Neural cell (in vitro differentiated cells): ENCODE data around the gene QKI. TPM values are rescaled to one million over a fixed set of nuclear protein-coding genes. Genes with fewer than 3 reads are reported as not detected.

ENCODE experiments used
- H2AFZ ChIP-seq: fragments of 200-600, 300-800 bp; sonication (generic), shearing (Covaris generic); 2 replicates; pipeline ENCODE4 v1.6.0; 2014; ENCODE audit warnings: low read depth, mild to moderate bottlenecking, antibody characterized with exemption, low read length, moderate library complexity
- H3F3A ChIP-seq: fragments of 200-600 bp; shearing (Covaris generic); 2 replicates; pipeline ENCODE4 v1.6.1; 2016; ENCODE audit warnings: mild to moderate bottlenecking, moderate library complexity, mixed read lengths, antibody characterized with exemption, low read length; ENCODE audit not compliant: insufficient read depth, poor library complexity, severe bottlenecking
- H3K27ac ChIP-seq: fragments of 200-600, 300-800 bp; sonication (generic), shearing (Covaris generic); 2 replicates; pipeline ENCODE4 v1.5.1; 2014; ENCODE audit warnings: mild to moderate bottlenecking, low read length, moderate library complexity
- H3K27me3 ChIP-seq: fragments of 300-800, 200-600 bp; sonication (generic), shearing (Covaris generic); 2 replicates; pipeline ENCODE4 v1.6.0; 2014; ENCODE audit warnings: mild to moderate bottlenecking, low read depth, low read length, moderate library complexity; ENCODE audit not compliant: insufficient read depth
- H3K36me3 ChIP-seq: fragments of 300-800, 200-600 bp; sonication (generic), shearing (Covaris generic); 2 replicates; pipeline ENCODE4 v1.5.1; 2014; ENCODE audit warnings: mild to moderate bottlenecking, antibody characterized with exemption, low read length, moderate library complexity; ENCODE audit not compliant: insufficient read depth
- H3K4me2 ChIP-seq: fragments of 300-800, 200-600 bp; sonication (generic), shearing (Covaris generic); 2 replicates; pipeline ENCODE4 v1.6.0; 2014; ENCODE audit warnings: mild to moderate bottlenecking, low read length
- H3K4me3 ChIP-seq: fragments of 300-800, 200-600 bp; sonication (generic), shearing (Covaris generic); 2 replicates; pipeline ENCODE4 v1.5.1; 2014; ENCODE audit warnings: mild to moderate bottlenecking, low read length, moderate library complexity
- H3K79me2 ChIP-seq: fragments of 200-600 bp; shearing (Covaris generic); replicated peaks from 2 replicates; pipeline ENCODE4 v1.6.0; 2014; ENCODE audit warnings: mild to moderate bottlenecking, low read length, moderate library complexity; ENCODE audit not compliant: insufficient read depth
- H3K9ac ChIP-seq: fragments of 300-800, 200-600 bp; sonication (generic), shearing (Covaris generic); 2 replicates; pipeline ENCODE4 v1.6.1; 2016; ENCODE audit warnings: mild to moderate bottlenecking, low read length, mixed read lengths
- H3K9me2 ChIP-seq: fragments of 200-600 bp; shearing (Covaris generic); 2 replicates; pipeline ENCODE4 v1.6.1; 2016; ENCODE audit warnings: mild to moderate bottlenecking, low read length, mixed read lengths; ENCODE audit not compliant: insufficient read depth
- H3K9me3 ChIP-seq: fragments of 200-600, 300-800 bp; sonication (generic), shearing (Covaris generic); 2 replicates; pipeline ENCODE4 v1.6.1; 2016; ENCODE audit warnings: mild to moderate bottlenecking, mixed run types, low read length, moderate library complexity, mixed read lengths
- H4K20me1 ChIP-seq: fragments of 200-600 bp; shearing (Covaris generic); 2 replicates; pipeline ENCODE4 v1.6.1; 2016; ENCODE audit warnings: mild to moderate bottlenecking, mixed run types; ENCODE audit not compliant: insufficient read depth
- CTCF ChIP-seq: fragments of 450-650 bp; IDR thresholded peaks from 2 replicates; pipeline ENCODE4 v1.5.1; 2014; ENCODE audit warnings: antibody characterized with exemption, mild to moderate bottlenecking, moderate library complexity; ENCODE audit not compliant: poor library complexity, severe bottlenecking
- EP300 ChIP-seq: fragments of 450-650 bp; conservative IDR thresholded peaks from 2 replicates; pipeline ENCODE4 v1.6.1; 2014; ENCODE audit warnings: antibody characterized with exemption, mild to moderate bottlenecking, moderate library complexity; ENCODE audit not compliant: poor library complexity, severe bottlenecking
- EZH2 ChIP-seq: fragments of 200-600, 300-800 bp; shearing (Covaris generic), sonication (generic); IDR thresholded peaks from 2 replicates; pipeline ENCODE4 v1.6.1; 2014; ENCODE audit warnings: antibody characterized with exemption, low read length, borderline replicate concordance, mild to moderate bottlenecking; ENCODE audit not compliant: insufficient read depth, poor library complexity, severe bottlenecking
- MXI1 ChIP-seq: fragments of 450-650 bp; conservative IDR thresholded peaks from 2 replicates; pipeline ENCODE4 v1.6.1; 2014; ENCODE audit warnings: antibody characterized with exemption, mild to moderate bottlenecking; ENCODE audit not compliant: poor library complexity, severe bottlenecking
- POLR2AphosphoS5 ChIP-seq: IDR thresholded peaks from 2 replicates; pipeline ENCODE4 v1.6.1; 2012
- RAD21 ChIP-seq: fragments of 450-650 bp; conservative IDR thresholded peaks from 2 replicates; pipeline ENCODE4 v1.6.1; 2014; ENCODE audit warnings: antibody characterized with exemption, mild to moderate bottlenecking, moderate library complexity
- REST ChIP-seq: IDR thresholded peaks from 2 replicates; pipeline ENCODE4 v1.6.1; 2012; ENCODE audit warnings: borderline replicate concordance
- SMC3 ChIP-seq: fragments of 450-650 bp; conservative IDR thresholded peaks from 2 replicates; pipeline ENCODE4 v1.6.1; 2014; ENCODE audit warnings: antibody characterized with exemption, mild to moderate bottlenecking, moderate library complexity; ENCODE audit not compliant: poor library complexity
- TAF1 ChIP-seq: IDR thresholded peaks from 2 replicates; pipeline ENCODE4 v1.6.1; 2012; ENCODE audit warnings: low read depth
- polyA plus RNA-seq: library from polyadenylated mRNA; depleted of rRNA; stranded (reverse); fragments of >200 nt; gene quantifications from 2 replicates; pipeline ENCODE4 v1.2.3, GENCODE V29; 2014

QKI gene
- polyA plus RNA-seq, 1 donor from 2014 or later = 39.0 TPM

- H3F3A ChIP-seq = no peaks in the 10 kb centered on the region
- H3K9me2 ChIP-seq = no peaks in the 10 kb centered on the region
- H3K27ac ChIP-seq = no peak overlapping the region
- H3K27me3 ChIP-seq = no peaks in the 10 kb centered on the region
- no peaks in the 10 kb centered on the region for H3K79me2 ChIP-seq
- H2AFZ ChIP-seq = no peak overlapping the region
- TF ChIP-seq EZH2 (no peak), SMC3 (no peak), TAF1 (no peak), CTCF (no peak), MXI1 (no peak), POLR2AphosphoS5 (no peak)
- no peak overlapping the region for H3K4me3 ChIP-seq
- no peak overlapping the region for H3K4me2 ChIP-seq
- no peaks in the 10 kb centered on the region for H3K36me3 ChIP-seq
- H3K9me3 ChIP-seq = no peaks in the 10 kb centered on the region
- no peak overlapping the region for H3K9ac ChIP-seq
- H4K20me1 ChIP-seq = no peaks in the 10 kb centered on the region
Observed at GRCh38 chr6:163369628-163370365, 44.7 kb upstream of the QKI start.

- H3K36me3 ChIP-seq = no peaks in the 10 kb centered on the region
- H3K4me2 ChIP-seq = no peak overlapping the region
- TF ChIP-seq TAF1 = no peak
- TF ChIP-seq CTCF = no peak
- no peak for TF ChIP-seq MXI1
- no peak for TF ChIP-seq REST
- no peak for TF ChIP-seq EZH2
- TF ChIP-seq SMC3 = no peak
- no peak for TF ChIP-seq POLR2AphosphoS5
- TF ChIP-seq RAD21 = no peak
- TF ChIP-seq EP300 = no peak
- H2AFZ ChIP-seq = no peak overlapping the region
- no peaks in the 10 kb centered on the region for H3K9me3 ChIP-seq
- H3K9ac ChIP-seq = no peak overlapping the region
- no peaks in the 10 kb centered on the region for H4K20me1 ChIP-seq
- no peaks in the 10 kb centered on the region for H3K79me2 ChIP-seq
- H3F3A ChIP-seq = no peaks in the 10 kb centered on the region
- no peaks in the 10 kb centered on the region for H3K27me3 ChIP-seq
- H3K4me3 ChIP-seq = no peak overlapping the region
- no peak overlapping the region for H3K27ac ChIP-seq
- H3K9me2 ChIP-seq = no peaks in the 10 kb centered on the region
Observed at GRCh38 chr6:163370464-163371117, 43.9 kb upstream of the QKI start.
